Measurements from ENCODE around the gene KLF9.

DNA sequence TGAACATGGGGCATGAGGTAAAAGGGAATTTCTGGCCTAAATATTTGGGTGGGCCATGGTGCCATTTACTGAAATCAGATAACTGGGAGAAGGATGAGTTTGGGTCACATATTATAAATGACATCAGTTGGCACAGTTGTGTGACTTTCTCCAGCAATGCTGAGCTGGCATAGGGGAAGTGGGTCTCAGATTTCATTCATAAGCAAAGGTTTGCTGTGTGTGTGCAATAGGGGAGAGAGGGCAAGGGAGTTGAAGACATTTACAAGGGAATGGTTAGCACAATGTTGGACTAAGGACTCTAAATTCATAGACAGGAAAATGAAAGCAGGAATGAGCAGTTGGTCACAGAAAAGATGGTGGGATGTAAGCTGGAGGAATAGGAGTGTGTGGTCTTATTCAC lies 47.8 kb upstream of the KLF9 start:
- TF ChIP-seq POLR2A (IDR thresholded peaks at IDR 0.05; ENCODE audit: extremely low read depth, insufficient read length) = no peak
- TF ChIP-seq, protein P1, sequence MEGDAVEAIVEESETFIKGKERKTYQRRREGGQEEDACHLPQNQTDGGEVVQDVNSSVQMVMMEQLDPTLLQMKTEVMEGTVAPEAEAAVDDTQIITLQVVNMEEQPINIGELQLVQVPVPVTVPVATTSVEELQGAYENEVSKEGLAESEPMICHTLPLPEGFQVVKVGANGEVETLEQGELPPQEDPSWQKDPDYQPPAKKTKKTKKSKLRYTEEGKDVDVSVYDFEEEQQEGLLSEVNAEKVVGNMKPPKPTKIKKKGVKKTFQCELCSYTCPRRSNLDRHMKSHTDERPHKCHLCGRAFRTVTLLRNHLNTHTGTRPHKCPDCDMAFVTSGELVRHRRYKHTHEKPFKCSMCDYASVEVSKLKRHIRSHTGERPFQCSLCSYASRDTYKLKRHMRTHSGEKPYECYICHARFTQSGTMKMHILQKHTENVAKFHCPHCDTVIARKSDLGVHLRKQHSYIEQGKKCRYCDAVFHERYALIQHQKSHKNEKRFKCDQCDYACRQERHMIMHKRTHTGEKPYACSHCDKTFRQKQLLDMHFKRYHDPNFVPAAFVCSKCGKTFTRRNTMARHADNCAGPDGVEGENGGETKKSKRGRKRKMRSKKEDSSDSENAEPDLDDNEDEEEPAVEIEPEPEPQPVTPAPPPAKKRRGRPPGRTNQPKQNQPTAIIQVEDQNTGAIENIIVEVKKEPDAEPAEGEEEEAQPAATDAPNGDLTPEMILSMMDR (IDR thresholded peaks at IDR 0.05; ENCODE audit: low read depth, low read length) = no peak
- TF ChIP-seq MYC (IDR thresholded peaks at IDR 0.05; ENCODE audit: low read depth, low read length) = no peak
- TF ChIP-seq, protein P2, sequence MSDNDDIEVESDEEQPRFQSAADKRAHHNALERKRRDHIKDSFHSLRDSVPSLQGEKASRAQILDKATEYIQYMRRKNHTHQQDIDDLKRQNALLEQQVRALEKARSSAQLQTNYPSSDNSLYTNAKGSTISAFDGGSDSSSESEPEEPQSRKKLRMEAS (IDR thresholded peaks at IDR 0.05; ENCODE audit: low read depth, low read length) = no peak
